NCI-H2029 (cell line): ENCODE data around the gene LCK.

Experiments used
- DNase-seq: peaks from one replicate; lab custom pipeline; 2025; lab: John Stamatoyannopoulos, UW

LCK gene

DNA sequence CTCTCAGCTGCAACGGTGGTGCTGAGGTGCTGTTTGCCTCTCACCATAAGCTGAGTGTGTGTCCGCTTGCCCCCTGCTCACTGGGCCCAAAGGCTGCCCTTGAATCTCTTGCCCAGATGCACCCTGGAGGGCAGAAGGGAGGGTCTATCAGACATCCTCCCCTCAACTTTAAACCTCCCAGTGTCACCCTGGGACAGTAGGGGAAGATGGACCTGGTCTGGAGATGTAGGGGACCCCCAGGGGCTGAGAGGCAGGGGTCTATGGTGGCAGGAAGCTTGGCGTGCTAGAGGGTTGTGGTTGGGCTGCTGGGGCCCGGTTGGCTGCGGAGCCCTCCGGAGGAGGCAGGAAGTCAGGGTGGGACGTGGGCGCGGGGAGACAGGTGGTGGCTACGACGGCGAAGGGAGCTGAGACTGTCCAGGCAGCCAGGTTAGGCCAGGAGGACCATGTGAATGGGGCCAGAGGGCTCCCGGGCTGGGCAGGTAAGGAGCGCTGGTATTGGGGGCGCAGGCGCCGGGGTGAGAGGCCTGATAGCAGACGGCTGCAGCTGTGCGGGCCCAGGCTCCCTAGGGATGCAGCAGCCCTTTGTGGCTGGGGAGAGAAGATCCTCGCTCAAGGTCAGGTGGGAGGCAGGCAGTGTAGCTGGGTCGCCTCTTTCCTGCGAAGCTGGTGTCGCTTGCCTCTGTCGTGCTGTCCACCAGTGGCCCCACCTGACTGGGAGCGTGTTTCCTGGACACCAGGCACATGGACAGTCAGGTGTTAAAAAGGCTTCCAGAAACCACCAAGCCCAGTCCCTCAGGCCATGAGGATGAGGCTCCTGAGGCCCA is at the start of gene LCK:
Gene LCK (plus strand): TSS at position 373 of the 824 bp plus-strand sequence. CDS start 23,065 bp downstream, outside the sequence.
- no peak for DNase-seq

GRCh38 chr1:32204943-32205361 is 46.1 kb upstream of the LCK start:
- DNase-seq: no peak

DNA sequence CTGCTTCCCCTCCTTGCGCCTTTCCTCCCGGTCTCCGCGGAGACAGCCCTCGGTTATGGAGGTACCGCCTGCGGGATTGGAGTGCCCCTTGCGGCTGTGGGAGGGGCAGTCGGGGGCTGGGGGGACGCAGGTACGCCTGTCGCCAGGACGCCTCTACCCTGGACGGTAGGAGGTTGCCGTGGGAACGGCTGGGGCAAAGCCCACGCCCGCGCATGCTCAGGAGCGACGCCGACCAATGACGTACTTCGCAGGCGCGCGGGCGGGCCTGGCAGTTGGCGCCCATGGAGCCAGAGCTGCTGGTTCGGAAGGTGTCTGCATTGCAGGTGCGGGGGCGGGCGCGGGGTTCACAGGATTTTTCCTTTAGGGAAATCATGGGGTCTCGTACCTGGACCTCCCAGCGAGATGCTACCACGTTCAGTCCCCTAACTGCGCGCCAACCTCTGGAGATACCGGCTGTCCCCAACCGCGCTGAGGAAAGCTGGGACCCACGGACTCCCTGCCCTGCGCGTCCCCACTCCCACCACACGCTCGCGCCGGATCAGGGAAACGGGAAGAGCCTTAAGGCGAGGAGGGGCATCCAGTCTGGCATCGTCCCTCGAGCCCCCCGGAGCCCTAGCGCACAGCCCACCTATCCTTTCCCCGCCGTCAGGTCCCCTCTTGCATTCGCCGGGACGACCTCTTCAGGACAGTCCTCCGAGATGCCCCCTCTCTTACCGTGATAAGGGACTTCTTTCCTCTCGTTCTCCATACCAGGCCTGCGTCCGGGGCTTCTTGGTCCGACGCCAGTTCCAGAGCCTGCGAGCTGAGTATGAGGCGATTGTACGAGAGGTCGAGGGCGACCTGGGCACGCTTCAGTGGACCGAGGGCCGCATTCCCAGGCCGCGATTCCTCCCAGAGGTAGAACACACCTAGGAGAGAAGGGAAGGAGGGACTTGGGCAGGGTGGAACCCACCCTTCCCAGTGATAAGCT is 45.4 kb upstream of the LCK start, which contains the start of gene IQCC:
Gene IQCC (plus strand): TSS at position 271 of the 970 bp plus-strand sequence. CDS start 11 bp downstream, at position 282.
- peak; percentile 72 for DNase-seq

DNA sequence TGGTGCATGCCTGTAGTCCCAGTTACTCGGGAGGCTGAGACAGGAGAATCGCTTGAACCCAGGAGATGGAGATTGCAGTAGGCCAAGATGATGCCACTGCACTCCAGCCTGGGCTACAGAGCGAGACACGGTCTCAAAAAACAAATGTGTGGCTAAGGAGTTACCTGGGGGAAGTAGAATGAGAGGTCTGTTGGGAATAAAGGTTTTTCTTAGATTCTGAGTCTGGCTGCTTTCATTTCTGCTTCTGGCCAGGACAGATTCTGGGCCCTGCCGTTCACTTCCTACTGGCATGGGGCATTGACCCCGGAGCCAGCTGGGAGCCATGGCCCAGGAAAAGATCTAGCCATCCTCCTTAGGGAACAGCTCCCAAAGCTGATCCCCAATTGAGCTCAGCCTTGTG is 42.6 kb upstream of the LCK start:
- DNase-seq: no peak

GRCh38 chr1:32208891-32209328 is 42.2 kb upstream of the LCK start, which contains the start of gene DCDC2B:
Gene DCDC2B (plus strand): TSS chr1:32209089. CDS start chr1:32209094, 5 bp downstream.
- DNase-seq: peak; percentile 95

- peak; percentile 75 for DNase-seq
These were observed 35.2 kb upstream of the LCK start for GRCh38 chr1:32215629-32216480.

GRCh38 chr1:32216566-32216965 is 34.5 kb upstream of the LCK start:
- no peak for DNase-seq

GRCh38 chr1:32219022-32219421 is 32.0 kb upstream of the LCK start:
- no peak for DNase-seq

DNA sequence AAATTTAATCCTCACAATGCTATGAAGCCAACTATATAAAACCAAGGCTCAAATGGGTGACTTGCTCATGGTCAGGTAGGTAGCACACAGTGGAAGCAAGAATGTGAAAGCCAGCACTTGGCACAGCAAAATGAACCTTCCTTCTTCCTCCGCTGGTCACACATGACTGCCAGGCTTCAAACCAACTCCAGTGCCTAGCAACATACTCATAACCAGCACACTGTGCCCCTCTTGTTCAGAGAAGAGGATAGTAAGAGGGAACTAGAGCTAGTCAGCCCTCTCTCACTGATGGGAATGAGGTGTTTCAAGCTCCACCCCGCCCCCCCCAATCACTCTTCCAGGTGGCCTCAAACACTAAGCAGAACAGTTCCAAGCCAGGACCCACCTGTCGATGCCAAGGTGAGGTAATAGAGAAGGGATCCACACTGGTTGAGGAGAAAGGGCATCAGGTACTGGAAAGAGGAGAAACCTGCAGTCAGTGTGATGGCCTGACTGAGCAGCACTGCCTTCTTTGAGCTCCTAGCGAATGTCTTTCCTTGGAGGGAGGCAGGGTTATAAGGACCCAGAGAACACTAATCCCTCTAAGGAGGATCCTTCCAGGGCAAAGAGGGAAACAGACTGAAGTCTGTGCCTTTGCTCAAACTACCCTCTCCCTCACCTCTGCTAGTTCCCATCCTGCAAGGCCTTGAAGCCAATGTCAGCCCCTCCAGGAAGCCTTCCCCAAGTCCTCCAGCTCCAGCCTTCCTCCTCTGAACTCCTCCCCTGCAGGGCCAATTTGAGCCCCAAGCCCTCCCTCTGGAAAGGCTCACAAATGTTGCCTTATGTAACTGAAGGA is 30.1 kb upstream of the LCK start:
- DNase-seq: no peak

- no peak for DNase-seq
These were observed 29.5 kb upstream of the LCK start for GRCh38 chr1:32221581-32221979.

- peak; percentile 90 for DNase-seq
These were observed 28.9 kb upstream of the LCK start, which contains the start of the genes EIF3I and TMEM234 for GRCh38 chr1:32221980-32222755. Gene EIF3I (plus strand): TSS chr1:32222407. CDS start chr1:32222442, 35 bp downstream. Gene TMEM234 (minus strand): TSS chr1:32222353. CDS start chr1:32222322, 31 bp downstream.

DNA sequence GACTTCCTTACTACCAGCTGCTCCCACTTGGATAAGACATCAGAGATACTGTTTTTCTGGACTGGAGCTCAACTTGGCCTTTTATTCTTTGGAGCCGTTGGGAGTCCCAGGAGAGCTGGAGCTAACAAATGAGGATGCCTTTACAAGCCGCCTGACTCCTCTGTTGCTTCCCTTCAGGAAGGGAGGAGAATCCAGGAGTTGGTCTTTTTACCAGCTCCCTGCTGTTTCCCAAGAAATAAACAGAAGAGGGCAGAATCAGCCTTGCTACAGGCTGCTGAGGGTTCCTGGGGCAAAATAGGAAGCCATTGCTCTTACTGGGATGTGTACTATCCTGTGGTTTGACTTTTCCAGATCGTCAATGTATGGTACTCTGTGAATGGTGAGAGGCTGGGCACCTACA is 27.4 kb upstream of the LCK start:
- no peak for DNase-seq

DNA sequence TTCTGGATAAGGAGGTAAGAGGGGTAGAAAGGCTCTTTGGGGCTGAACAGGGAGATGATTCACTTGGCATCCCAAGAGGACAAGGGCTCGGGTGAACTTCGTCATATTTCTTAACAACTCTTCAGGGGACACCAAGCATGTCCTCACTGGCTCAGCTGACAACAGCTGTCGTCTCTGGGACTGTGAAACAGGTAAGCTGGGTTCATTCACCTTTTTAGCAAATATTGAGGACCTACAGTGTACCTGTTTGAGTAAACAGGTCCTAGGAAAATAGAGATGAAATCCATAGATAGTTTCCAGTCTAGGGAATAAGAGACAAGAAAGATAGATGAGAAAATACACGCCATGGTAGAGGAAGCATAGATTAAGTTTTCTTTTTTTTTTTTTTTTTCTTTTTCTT is 26.8 kb upstream of the LCK start:
- no peak for DNase-seq

GRCh38 chr1:32228771-32229170 is 22.3 kb upstream of the LCK start:
- no peak for DNase-seq

GRCh38 chr1:32231843-32232432 is 19.1 kb upstream of the LCK start:
- no peak for DNase-seq

DNA sequence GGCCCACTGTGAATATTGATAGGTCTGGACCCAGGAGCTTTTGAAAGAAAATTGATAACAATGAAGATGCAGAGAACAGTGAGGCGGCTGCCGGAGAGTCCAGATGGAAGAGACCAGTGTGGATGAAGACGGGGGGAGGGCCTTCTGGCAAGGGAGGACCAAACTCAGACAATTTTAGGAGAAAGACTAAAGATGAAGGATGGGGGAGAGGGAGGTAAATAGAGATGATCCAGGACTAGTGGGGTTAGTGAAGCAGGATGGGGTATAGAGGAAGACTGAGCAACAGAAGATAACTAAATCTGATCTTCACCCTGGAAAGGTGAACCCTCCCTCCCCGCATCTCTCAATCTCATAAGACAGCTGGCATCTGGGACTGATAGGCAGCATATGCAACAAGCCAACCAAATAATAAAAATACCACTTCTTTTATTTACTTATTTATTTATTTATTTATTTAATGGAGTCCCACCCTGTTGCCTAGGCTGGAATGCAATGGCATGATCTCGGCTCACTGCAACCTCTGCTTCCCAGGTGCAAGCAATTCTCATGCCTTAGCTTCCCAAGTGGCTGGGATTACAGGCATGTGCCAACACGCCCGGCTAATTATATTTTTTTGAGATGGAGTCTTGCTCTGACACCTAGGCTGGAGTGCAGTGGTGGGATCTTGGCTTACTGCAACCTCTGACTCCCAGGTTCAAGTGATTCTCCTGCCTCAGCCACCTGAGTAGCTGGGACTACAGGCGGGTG is 18.3 kb upstream of the LCK start:
- no peak for DNase-seq

DNA sequence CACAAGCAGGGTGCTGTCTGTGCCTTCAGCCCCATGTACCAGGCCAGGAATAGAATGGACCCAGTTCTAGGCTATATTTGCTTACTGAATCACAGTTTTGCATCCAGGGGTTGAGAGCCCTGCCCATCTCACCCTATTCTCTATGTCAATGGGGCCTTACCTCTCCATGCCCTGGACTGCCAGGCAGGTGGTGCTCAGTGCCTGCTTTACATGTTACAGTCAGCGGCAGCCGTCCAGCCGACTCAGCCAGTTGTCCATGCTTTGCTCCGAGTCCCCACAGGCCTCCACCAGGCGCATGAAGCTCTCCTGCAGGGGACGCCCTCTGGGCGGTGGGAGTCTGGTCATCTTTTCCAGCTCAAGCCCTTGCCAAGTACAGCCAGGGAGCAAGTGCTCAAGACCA is 16.3 kb upstream of the LCK start:
- DNase-seq: no peak

- peak; percentile 9 for DNase-seq
These were observed 11.7 kb upstream of the LCK start for GRCh38 chr1:32239337-32239736.

- no peak for DNase-seq
These were observed 11.3 kb upstream of the LCK start for GRCh38 chr1:32239790-32240139.
